ENCODE measurements around the gene DIDO1.

Gene DIDO1

DNA sequence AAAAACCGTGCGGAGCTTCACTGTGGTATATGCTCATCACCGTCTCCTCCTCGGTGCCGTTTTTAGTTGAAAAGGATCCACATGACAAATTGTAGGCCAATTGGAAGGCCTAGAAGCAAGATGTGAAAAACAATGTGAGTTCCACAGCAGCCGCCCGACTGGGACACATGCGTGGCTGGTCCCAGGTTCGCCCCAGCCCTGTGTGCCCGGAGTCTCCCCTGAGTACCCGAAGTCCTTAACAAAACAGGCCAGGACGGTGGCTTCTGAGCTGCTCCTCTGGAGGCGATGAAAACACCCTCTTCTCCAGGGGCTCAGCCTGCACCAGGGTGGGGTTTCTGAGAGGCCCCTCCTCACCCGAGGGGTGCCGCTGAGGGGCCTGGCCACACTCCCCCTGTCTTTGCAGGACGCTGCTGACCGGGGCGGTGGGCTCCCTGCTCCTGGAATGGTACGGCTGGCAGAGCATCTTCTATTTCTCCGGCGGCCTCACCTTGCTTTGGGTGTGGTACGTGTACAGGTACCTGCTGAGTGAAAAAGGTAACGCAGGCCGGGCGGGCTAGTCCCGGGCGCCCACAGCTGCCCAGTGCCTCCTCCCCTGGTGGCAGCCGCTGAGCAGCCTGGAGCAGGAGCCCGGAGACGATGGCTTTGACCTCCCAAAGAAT lies 36.0 kb upstream of the DIDO1 start:
- DNase-seq: no peak

DNA sequence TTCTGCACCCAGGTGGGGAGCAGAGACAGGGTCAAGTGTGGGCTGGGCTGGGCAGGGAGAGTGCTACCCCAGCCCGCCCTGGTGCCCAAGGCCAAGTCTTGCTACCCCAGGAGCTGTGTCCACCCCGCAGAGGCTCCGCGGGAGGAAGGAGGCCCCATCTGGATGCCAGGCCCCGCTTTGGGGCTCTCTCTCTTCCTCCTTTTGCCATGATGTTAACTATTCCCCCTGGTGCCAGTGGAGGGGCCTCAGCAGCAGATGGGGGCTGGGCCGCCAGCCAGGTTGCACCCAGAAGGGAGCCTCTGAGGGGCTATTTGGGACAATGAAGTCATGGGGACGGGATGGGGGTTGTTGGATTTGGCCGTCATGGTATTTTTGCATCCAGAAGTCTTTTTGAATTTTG lies 35.5 kb upstream of the DIDO1 start:
- DNase-seq: no peak

DNA sequence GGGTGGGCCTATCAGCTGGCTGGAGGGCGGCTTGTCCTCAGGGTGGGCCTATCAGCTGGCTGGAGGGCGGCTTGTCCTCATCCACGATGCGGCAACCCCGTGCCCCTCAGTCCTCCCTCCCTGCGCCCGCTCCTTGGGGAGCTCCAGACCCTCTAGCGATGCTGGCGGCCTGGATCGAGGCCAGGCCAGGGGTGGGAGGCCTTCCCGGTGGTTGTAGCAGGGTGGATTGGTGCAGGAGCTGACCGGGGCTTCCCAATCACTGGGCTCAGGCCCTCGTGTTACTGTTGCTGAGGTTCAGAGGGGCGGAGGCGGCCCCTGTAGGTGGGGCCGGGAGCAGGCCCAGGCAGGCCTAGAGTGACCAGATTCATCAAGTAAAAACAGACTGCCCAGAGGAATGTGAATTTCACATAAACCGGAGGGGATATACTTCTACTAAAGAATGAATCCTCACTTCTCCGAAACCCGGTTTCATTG lies 35.0 kb upstream of the DIDO1 start:
- DNase-seq: peak; percentile 17

DNA sequence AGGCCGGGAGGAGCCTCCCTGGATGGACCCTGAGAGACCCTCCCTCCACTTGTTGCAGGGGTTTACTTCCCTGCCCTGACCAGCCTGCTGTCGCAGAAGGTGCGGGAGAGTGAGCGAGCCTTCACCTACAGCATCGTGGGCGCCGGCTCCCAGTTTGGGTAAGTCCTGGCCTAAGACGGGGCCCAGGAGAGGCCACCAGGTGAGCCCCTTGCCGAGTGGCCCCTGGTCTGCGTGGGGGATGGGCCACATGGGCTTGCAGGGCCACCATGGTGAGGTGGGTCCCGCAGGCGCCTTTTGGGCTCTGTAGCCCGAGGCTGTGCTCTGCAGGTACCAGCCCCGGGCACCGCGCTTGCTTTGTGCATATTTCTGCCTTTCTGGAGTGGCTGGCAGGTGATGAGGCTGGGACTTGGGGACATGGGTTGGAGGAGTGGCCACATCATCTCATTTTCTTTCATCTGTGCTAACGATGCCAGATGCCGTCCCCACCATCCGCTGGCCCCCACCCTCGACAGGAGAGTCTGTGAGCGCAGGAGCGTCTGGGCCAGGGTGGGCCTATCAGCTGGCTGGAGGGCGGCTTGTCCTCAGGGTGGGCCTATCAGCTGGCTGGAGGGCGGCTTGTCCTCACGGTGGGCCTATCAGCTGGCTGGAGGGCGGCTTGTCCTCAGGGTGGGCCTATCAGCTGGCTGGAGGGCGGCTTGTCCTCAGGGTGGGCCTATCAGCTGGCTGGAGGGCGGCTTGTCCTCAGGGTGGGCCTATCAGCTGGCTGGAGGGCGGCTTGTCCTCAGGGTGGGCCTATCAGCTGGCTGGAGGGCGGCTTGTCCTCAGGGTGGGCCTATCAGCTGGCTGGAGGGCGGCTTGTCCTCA lies 34.4 kb upstream of the DIDO1 start:
- DNase-seq: peak; percentile 14

GRCh38 chr20:62959998-62960436 lies 33.7 kb upstream of the DIDO1 start:
- no peak for DNase-seq

- no peak for DNase-seq
Observed at GRCh38 chr20:62959101-62959971, 33.0 kb upstream of the DIDO1 start.

- DNase-seq: no peak
Observed at GRCh38 chr20:62958388-62959100, 32.2 kb upstream of the DIDO1 start.

DNA sequence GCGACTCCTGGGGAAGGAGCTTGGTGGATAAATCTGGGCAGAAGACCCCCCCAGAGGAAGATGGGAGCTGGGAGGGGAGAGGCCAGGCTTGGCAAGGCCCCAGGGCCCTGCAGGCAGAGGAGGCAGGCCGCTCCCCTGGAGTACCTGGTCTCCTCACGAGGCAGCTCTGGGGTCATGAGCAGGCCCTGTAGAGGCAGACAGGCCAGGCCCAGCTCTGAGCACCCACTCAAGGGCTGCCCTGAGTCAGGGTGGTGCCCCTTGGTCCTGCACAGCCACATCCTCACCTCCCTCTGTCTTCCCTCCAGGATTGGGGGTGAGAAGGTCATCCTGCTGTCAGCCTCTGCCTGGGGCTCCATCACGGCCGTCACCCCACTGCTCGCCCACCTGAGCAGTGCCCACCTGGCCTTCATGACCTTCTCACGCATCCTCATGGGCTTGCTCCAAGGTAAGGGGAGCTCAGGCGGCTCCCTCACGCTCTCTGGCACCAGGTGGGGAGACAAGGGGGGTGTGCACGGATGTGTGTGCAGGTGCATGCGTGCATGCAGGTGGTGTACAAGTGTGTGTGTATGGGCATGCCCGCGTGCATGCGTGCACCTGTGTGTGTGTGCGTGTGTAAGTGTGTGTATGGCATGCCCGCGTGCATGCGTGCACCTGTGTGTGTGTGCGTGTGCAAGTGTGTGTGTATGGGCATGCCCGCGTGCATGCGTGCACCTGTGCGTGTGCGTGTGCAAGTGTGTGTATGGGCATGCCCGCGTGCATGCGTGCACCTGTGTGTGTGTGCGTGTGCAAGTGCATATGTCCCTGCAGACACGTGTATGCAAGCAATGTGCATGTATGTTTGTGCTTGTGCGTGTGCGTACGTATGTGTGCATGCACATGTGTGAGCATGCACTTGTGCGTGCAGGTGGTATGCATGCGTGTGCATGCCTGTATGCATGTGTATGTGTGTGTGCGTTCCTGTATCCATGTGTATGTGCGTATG lies 31.1 kb upstream of the DIDO1 start:
- DNase-seq: no peak

DNA sequence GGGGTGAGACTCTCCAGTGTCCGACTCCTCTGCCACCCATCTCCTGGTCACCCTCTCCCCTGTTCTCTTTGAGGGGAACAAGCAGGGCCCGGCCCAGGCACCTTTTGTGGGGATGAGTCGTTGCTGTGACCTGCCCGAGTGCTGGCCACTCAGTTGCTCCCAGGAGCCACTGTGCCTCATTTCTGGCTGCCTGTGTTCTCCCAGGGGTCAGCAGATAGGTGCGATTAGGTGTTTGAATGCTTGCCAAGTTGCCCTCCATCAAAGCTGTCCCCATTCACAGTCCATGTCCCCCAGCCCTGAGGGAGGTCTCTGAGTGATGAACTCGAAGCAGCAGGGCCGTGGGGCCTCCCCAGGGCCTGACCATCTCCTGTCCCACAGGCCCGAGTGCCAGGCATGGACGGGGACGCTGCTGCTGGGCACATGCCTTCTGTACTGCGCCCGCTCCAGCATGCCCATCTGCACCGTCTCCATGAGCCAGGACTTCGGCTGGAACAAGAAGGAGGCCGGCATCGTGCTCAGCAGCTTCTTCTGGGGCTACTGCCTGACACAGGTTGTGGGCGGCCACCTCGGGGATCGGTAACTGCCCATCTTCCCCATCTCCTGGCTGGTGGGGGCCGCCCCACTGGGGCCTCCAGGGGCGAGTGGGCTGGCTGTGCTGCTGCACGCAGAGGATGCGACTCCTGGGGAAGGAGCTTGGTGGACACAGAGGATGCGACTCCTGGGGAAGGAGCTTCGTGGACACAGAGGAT lies 30.3 kb upstream of the DIDO1 start:
- DNase-seq: no peak

- no peak for DNase-seq
Observed at GRCh38 chr20:62955519-62956386, 29.4 kb upstream of the DIDO1 start.

DNA sequence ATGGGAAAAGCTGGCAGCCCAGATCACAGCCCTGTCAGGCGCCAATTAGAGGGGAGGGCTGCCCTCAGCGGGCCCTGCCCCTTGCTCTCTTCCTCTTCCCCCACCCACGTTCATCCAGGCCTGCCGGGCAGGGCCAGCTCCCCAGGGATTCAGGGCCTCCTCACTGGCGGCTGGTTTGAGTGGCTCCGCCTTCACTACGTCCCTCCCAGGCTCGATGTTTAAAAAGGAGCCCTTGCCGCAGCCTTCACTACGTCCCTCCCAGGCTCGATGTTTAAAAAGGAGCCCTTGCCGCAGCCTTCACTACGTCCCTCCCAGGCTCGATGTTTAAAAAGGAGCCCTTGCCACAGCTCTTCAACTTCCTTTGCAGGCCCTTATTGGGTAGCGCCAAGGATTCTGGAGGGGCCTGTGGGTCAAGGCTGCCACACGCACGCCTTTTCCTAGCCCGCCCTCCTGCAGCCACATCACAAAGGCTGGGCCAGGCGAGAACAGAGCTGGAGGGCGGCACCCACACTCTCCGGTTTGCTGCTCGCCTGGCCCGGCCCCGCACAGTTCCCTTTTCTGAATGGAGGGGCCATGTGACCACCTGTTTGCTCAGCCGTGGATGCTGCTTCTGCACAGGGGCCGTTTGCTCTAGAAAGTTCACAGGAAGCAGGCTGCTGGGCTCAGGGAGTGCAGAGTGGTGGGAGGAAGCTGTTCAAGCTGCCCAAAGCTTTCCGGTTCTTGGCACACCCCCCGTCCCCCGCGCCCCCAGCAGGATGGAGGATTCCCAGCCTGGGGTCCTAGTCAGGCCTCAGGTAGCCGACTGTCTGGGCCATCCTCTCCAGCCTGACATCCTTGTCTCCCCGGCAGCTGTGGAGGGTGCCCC lies 27.8 kb upstream of the DIDO1 start:
- peak; percentile 75 for DNase-seq

GRCh38 chr20:62952968-62953838 lies 26.9 kb upstream of the DIDO1 start:
- DNase-seq: no peak

- no peak for DNase-seq
Observed at GRCh38 chr20:62952373-62952967, 26.2 kb upstream of the DIDO1 start, which contains the start of gene SLC17A9. SLC17A9 (plus strand) TSS chr20:62952709; CDS start chr20:62952831, 122 bp downstream.

DNA sequence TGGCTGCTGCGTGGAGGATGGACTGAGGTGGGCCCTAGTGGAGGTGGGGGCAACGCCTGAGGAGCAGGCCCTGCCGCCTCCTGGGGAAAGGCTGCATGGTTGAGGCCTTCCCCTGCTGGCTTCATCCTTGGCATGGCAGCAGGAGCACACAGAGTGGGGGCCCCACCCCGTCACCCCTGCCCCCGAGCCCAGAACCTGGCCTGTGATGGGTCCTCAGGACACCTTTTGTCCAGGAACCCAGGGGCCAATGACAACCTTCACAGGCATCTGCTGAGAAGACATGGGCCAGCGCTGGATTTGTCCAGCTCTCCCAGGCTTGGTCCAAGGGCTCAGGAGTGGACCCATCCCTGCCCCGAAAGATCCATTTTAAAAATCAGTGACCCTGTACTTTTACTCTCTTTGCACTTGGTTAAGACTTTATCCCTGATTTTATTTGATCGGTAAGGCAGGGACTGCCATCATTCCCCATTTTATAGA lies 25.6 kb upstream of the DIDO1 start:
- no peak for DNase-seq

- no peak for DNase-seq
Observed at GRCh38 chr20:62951143-62951895, 25.0 kb upstream of the DIDO1 start.

DNA sequence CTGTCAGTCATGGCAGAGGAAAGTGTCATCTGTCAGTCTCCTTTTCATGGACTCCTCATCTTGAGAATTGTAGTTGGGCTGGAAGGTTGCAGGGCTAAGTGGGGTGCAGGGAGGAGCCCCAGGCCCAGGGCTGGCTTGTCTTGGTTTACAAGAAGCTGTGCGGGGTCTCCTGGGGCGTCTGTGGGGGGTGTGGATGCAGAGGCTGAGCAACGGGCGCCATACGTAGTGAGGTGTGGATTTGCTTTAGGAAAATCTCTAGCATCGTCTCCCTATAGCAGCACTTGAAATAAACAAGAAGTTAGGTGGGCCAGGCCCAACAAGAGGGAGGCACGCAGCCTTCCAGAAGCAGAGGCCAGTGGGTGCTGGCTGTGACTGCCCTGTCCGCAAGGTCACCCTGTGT lies 24.4 kb upstream of the DIDO1 start:
- no peak for DNase-seq

All from NCI-H2227 treated with DMSO at 0.1 percent for 48 hours (cell line).